Measurements from ENCODE around the gene TMEM42.

Gene TMEM42

DNA sequence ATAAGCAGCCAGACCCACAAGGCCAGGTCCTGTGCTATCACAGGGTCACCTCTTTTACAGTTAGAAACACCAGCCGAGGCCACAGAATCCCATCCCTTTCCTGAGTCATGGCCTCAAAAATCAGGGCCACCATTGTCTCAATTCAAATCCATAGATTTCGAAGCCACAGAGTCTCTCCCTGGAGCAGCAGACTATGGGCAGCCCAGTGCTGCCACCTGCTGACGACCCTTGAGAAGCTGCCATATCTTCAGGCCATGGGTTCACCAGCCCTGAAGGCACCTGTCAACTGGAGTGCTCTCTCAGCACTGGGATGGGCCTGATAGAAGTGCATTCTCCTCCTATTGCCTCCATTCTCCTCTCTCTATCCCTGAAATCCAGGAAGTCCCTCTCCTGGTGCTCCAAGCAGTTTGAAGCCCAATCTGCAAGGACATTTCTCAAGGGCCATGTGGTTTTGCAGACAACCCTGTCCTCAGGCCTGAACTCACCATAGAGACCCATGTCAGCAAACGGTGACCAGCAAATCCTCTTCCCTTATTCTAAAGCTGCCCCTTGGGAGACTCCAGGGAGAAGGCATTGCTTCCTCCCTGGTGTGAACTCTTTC lies 52.3 kb downstream of the TMEM42 start:
- Mint-ChIP-seq H3K4me3 (no peak overlapping the region), H3K27me3 (peaks cover 5% of the 10 kb centered on the region), H3K9me3 (ENCODE audit: low read depth) (no peaks in the 10 kb centered on the region), H3K36me3 (no peaks in the 10 kb centered on the region), H3K4me1 (ENCODE audit: low read depth) (no peaks in the 10 kb centered on the region), H3K27ac (no peak overlapping the region)

DNA sequence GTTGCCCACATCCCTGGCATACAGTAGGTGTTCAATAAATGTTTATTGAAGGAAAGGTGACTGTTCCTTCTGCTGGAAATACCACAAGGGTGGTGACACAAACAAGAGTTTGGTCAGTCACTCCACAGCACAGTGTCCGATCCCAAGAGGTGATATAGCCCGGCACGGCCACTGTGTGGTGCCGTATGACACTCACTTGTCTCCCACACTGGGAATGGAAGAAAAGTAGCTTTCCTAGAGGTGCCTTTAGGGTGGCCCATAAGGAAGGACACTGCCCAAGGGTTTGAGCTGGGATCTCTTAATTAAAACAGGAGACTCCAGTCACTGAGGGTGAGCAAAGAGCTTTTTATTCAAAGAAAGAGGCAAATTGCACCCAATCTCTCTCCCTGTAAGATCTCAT lies 53.2 kb downstream of the TMEM42 start:
- H3K4me1 Mint-ChIP-seq (ENCODE audit: low read depth), result no peaks in the 10 kb centered on the region

More for the DNA sequence above, 53.2 kb downstream of the TMEM42 start:
- Mint-ChIP-seq H3K9me3 (ENCODE audit: low read depth) (no peaks in the 10 kb centered on the region), H3K36me3 (no peaks in the 10 kb centered on the region), H3K27me3 (peaks cover 5% of the 10 kb centered on the region), H3K4me3 (no peak overlapping the region), H3K27ac (no peak overlapping the region)

Measured in activated naive CD8-positive, alpha-beta T cell (primary cell).